ENCODE measurements around the gene KDM4B.
"Not testable (repeated sequence)": the region's sequence is repeated elsewhere in the genome, so short reads cannot be mapped to it uniquely, and the experiment has no call there.

The KDM4B gene

GRCh38 chr19:5171711-5172110 lies 202.8 kb downstream of the KDM4B start:
- DNase-seq (ENCODE audit: low read depth in 2 of 2) = no peak

- DNase-seq (ENCODE audit: low read depth in 2 of 2) = no peak
Measured at GRCh38 chr19:5172859-5173630, 204.1 kb downstream of the KDM4B start.

GRCh38 chr19:5173993-5174392 lies 205.1 kb downstream of the KDM4B start:
- DNase-seq (ENCODE audit: low read depth in 2 of 2) = no peak

- DNase-seq (ENCODE audit: low read depth in 2 of 2) = no peak
Measured at GRCh38 chr19:5177745-5178450, 209.0 kb downstream of the KDM4B start.

- no peak for DNase-seq (ENCODE audit: low read depth in 2 of 2)
Measured at GRCh38 chr19:5178841-5179240, 209.9 kb downstream of the KDM4B start.

- DNase-seq (ENCODE audit: low read depth in 2 of 2) = no peak
Measured at GRCh38 chr19:5179256-5179655, 210.3 kb downstream of the KDM4B start.

GRCh38 chr19:5181329-5181728 lies 212.4 kb downstream of the KDM4B start:
- DNase-seq (ENCODE audit: low read depth in 2 of 2) = no peak

GRCh38 chr19:5182751-5183150 lies 213.8 kb downstream of the KDM4B start:
- DNase-seq (ENCODE audit: low read depth in 2 of 2) = no peak

- DNase-seq (ENCODE audit: low read depth in 2 of 2) = no peak
Measured at GRCh38 chr19:5183616-5184015, 214.7 kb downstream of the KDM4B start.

- DNase-seq (ENCODE audit: low read depth in 2 of 2) = no peak
Measured at GRCh38 chr19:5184930-5185329, 216.0 kb downstream of the KDM4B start.

- no peak for DNase-seq (ENCODE audit: low read depth in 2 of 2)
Measured at GRCh38 chr19:5186293-5187050, 217.6 kb downstream of the KDM4B start.

GRCh38 chr19:5188548-5189317 lies 219.8 kb downstream of the KDM4B start:
- no peak for DNase-seq (ENCODE audit: low read depth in 2 of 2)

- no peak for DNase-seq (ENCODE audit: low read depth in 2 of 2)
Measured at GRCh38 chr19:5189318-5189607, 220.3 kb downstream of the KDM4B start.

GRCh38 chr19:5191091-5191490 lies 222.2 kb downstream of the KDM4B start:
- no peak for DNase-seq (ENCODE audit: low read depth in 2 of 2)

GRCh38 chr19:5192568-5192967 lies 223.7 kb downstream of the KDM4B start:
- no peak for DNase-seq (ENCODE audit: low read depth in 2 of 2)

- no peak for DNase-seq (ENCODE audit: low read depth in 2 of 2)
Measured at GRCh38 chr19:5193192-5193591, 224.3 kb downstream of the KDM4B start.

- no peak for DNase-seq (ENCODE audit: low read depth in 2 of 2)
Measured at GRCh38 chr19:5194641-5195040, 225.7 kb downstream of the KDM4B start.

GRCh38 chr19:5195587-5195986 lies 226.7 kb downstream of the KDM4B start:
- not testable (repeated sequence) for DNase-seq (ENCODE audit: low read depth in 2 of 2)

- DNase-seq (ENCODE audit: low read depth in 2 of 2) = no peak
Measured at GRCh38 chr19:5196832-5197231, 227.9 kb downstream of the KDM4B start.

- DNase-seq (ENCODE audit: low read depth in 2 of 2) = no peak
Measured at GRCh38 chr19:5200844-5201243, 231.9 kb downstream of the KDM4B start.

- no peak for DNase-seq (ENCODE audit: low read depth in 2 of 2)
Measured at GRCh38 chr19:5202553-5202952, 233.6 kb downstream of the KDM4B start.
